Sigmoid colon (tissue), 4 donors: ENCODE measurements around the gene BACE2.

Experiments
- POLR2A ChIP-seq, 2 donors: fragments of 450-650 bp; IDR thresholded peaks; one replicate each; pipeline ENCODE4 v1.6.1; 2016; ENCODE audit warnings: antibody characterized with exemption in 2 of 2, mild to moderate bottlenecking in 2 of 2, moderate library complexity in 2 of 2
- POLR2AphosphoS5 ChIP-seq, 4 donors: sonication (generic); formaldehyde crosslinking; IDR thresholded peaks; one replicate each; pipeline ENCODE4 v1.6.1; 2017; ENCODE audit warnings: antibody characterized with exemption in 4 of 4
- TF ChIP-seq, protein P1 (sequence below), 4 experiments: fragments of 450-650 bp in 3 of 4; fragments of 200-600 bp in 1 of 4; IDR thresholded peaks; one replicate each; pipeline ENCODE4 v1.5.1; 2016 to 2019; ENCODE audit warnings: antibody characterized with exemption in 4 of 4, mild to moderate bottlenecking in 3 of 4, moderate library complexity in 2 of 4

DNA sequence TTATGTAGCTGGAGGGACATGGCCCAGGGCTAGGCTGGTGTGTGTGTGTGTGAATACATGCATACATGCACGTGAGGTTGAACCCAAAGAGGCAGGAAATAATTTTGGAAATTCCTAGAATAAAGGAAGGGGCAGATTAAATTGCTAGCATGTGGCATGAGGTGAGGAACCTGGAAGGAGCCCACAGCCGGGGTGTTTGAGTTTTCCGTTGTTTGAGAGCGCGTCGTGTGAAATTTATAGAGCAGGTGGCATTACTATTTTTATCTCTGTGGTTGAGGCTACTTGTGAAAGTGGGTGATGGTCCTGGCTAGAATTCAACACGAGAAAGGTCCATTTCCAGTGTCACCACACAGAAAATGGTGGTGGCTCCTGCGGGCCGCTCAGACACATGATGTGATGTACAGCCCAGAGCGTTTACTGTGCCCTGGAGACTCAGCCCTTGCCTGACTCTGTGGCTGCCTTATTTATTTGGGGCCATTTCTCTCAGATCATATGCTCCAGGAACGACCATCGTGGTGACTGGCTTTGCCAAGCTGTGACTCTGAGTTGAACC, 48.0 kb downstream of the BACE2 start:
- TF ChIP-seq POLR2A (IDR thresholded peaks at IDR 0.05) (no peak), POLR2AphosphoS5 (IDR thresholded peaks at IDR 0.05) (no peak)
- TF ChIP-seq, protein P1, sequence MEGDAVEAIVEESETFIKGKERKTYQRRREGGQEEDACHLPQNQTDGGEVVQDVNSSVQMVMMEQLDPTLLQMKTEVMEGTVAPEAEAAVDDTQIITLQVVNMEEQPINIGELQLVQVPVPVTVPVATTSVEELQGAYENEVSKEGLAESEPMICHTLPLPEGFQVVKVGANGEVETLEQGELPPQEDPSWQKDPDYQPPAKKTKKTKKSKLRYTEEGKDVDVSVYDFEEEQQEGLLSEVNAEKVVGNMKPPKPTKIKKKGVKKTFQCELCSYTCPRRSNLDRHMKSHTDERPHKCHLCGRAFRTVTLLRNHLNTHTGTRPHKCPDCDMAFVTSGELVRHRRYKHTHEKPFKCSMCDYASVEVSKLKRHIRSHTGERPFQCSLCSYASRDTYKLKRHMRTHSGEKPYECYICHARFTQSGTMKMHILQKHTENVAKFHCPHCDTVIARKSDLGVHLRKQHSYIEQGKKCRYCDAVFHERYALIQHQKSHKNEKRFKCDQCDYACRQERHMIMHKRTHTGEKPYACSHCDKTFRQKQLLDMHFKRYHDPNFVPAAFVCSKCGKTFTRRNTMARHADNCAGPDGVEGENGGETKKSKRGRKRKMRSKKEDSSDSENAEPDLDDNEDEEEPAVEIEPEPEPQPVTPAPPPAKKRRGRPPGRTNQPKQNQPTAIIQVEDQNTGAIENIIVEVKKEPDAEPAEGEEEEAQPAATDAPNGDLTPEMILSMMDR (IDR thresholded peaks at IDR 0.05), result no peak
